Occipital lobe (tissue), 2 donors: ENCODE measurements around the gene OR4K5. TPM values are rescaled to one million over a fixed set of nuclear protein-coding genes. Genes with fewer than 3 reads are reported as not detected.
"Not testable (repeated sequence)": the region's sequence is repeated elsewhere in the genome, so short reads cannot be mapped to it uniquely, and the experiment has no call there.

Source experiments
- DNase-seq: peaks from one replicate; lab custom pipeline; 2025; lab: John Stamatoyannopoulos, UW
- total RNA-seq: library from RNA; depleted of rRNA; stranded (reverse); fragments of >200 nt; gene quantifications from one replicate; pipeline ENCODE4 v1.2.3, GENCODE V29; 2014

Gene OR4K5, protein sequence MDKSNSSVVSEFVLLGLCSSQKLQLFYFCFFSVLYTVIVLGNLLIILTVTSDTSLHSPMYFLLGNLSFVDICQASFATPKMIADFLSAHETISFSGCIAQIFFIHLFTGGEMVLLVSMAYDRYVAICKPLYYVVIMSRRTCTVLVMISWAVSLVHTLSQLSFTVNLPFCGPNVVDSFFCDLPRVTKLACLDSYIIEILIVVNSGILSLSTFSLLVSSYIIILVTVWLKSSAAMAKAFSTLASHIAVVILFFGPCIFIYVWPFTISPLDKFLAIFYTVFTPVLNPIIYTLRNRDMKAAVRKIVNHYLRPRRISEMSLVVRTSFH
- total RNA-seq = not detected

DNA sequence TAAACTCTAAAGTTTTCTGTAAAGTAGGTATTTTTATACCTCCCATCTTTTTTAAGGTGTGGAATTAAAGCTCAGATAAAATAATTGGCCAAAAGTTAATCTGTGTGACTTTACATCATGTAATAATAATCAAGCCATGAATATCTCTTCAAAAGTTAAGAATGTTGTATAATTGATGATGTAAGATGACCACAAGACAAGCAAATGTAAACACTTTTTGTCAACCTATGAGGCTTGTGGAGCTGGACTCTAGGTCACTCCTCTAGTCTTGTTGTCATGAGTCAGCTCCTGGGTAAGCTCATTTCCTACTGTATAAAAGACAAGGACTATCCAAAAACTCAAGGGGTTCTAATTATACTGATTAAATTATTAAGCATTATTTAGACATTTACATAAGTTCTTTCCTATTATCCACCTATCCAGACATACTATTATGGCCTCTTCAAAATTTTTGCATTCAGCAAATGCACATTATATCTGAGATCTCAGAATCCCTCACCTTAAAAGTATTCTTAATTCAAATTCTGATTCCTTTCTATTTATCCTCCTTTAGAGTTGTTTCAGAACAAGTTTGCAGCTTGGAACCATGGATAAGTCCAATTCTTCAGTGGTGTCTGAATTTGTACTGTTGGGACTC, at the start of gene OR4K5:
OR4K5 (plus strand) TSS at position 587 of the 637 bp plus-strand sequence; CDS start at position 587, 0 bp downstream.
- no peak for DNase-seq

DNA sequence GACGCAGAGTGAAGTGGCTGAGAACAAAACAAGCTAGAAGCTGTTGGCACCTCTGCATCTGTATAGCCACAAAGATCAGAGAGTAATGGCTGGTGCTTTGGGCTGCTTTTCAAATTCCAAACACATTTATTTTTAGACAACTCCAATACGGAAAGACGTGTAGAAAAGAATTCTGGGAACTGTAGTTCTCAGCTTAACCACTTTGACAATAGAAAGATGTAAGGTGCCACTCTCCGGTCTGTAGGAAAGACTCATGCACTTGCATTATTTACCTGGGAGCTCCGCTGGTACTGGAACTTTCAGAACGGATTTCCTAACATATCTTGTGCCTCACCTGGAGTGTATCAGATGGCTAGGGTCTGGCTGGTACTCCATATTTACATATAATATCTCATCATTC, 47.2 kb upstream of the OR4K5 start:
- no peak for DNase-seq

DNA sequence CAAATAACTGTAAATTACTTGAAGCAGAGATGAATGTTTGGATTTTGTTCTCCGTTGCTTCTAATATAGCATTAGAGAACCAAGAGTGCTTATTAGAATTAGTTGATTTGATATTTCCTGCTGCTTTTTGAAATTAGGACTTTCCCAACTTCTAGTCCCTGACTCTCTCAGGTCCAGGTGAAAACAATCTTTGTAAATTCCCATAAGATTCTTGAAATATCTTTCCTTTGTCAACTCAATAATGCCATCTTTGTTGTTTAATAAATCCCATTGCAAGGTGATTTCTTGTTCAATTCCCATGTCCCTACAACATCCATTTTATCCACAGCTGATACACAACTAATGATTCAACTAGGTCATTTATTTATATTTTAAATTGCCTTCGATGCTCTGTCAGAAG, 45.6 kb upstream of the OR4K5 start, which contains the start of gene OR4K2:
OR4K2 (plus strand) TSS at position 301 of the 400 bp plus-strand sequence. CDS start 1,126 bp downstream, outside the sequence.
- no peak for DNase-seq

- DNase-seq = no peak
Measured at GRCh38 chr14:19878029-19878642, 42.3 kb upstream of the OR4K5 start.

GRCh38 chr14:19895282-19895681, 25.1 kb upstream of the OR4K5 start:
- DNase-seq = no peak

DNA sequence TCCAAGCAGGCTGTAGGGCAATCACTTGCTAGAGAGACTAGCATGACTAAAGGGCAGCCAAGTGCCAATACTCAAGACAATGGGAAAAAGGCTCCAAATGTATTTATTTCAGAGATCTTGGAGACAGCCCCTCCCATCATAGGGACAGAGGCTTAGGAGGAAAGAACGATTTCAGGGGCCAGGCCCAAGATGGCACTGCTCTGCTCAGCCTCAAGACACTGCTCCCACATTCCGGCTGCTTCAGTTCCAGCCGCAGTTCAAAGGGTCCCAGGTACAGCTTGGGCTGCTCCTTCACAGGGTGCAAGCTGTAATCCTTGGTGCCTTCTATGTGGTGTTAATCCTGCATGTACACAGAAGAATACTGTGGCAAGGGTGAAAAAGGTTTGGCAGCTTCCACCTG, 19.4 kb upstream of the OR4K5 start:
- no peak for DNase-seq

GRCh38 chr14:19902409-19902808, 18.0 kb upstream of the OR4K5 start:
- DNase-seq = no peak

DNA sequence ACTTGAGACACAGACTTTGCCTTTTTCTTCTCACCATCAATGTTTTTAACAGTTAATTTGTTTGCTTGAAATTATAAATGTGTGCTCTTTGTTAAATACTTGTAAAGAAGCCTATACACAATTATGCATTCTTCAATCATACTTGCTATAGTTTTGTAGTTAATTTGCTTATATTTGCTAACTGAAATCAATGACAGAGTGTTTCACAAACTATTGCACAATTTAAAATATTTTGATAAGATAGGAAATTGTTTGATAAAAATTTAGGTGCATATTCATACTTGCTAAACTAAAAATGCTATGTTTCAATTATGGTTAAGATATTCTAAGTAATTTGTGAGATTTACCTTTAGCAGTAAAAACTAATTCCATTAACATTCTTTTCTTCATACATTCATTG, 13.7 kb upstream of the OR4K5 start:
- no peak for DNase-seq

GRCh38 chr14:19911114-19911513, 9.3 kb upstream of the OR4K5 start:
- no peak for DNase-seq

GRCh38 chr14:19917243-19917642, 3.2 kb upstream of the OR4K5 start:
- no peak for DNase-seq

DNA sequence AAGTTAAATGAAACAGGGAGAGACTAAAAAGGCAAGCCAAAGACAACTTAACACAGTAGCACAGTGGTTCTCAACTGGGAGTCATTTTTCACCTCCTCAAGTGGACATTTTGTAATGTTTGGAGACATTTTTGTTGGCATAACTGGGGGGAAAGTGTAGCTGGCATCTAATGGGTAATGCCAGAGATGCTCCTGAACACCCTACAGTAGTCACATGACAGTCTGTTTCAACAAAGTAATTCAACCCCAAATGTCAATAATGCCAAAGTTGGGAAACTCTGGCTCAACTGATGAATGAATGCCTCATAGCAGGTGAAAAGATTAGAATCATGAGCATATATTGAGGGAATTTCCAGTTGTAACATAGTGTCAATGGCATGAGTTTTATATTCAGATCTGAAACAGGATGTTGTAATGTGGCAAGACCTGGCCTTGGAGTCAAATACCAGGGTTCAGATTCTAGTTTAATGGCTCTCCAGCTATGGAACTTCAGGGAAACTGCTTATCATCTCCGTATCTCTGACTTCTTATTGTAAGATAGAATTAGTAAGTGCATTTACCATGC, 2.4 kb upstream of the OR4K5 start:
- DNase-seq = no peak

DNA sequence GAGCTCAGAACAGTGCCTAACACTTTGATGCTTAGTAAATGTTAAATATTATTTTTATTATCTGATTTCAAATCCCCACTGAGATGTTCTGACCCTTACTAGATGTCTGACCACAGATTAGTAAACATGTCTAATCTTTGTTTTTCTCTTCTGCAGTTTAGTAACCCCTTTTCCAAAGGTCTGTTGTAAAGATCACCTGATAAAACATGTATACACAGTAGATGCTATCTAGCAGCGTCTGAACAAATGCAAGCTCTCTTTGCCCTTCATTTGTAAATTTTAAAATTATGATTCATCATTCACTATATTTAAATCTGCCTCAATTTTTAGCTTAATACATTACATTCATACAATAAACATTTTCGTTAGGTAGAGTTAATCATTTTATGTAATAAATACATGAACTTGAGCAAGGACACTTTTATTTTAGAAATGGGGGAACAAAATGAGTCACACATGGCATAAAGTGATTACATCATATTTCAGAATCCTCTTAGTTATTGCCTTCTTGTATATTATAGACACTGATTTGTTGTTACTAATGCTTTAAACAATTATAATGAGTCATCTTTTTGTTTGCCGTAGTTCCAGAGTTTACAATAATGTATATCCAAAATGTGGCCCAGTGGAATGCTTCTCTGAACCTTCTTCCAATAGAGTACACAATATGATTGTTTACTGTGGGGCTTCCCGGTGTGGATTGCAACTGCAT, 1.7 kb upstream of the OR4K5 start:
- DNase-seq = no peak

GRCh38 chr14:19930617-19931016, 10.2 kb downstream of the OR4K5 start, which contains the start of gene OR4K1:
TSS of gene OR4K1 (plus strand) at chr14:19930917. CDS start at chr14:19935667, 4,750 bp downstream.
- DNase-seq = no peak

- no peak for DNase-seq
Measured at GRCh38 chr14:19941668-19942067, 21.3 kb downstream of the OR4K5 start.

DNA sequence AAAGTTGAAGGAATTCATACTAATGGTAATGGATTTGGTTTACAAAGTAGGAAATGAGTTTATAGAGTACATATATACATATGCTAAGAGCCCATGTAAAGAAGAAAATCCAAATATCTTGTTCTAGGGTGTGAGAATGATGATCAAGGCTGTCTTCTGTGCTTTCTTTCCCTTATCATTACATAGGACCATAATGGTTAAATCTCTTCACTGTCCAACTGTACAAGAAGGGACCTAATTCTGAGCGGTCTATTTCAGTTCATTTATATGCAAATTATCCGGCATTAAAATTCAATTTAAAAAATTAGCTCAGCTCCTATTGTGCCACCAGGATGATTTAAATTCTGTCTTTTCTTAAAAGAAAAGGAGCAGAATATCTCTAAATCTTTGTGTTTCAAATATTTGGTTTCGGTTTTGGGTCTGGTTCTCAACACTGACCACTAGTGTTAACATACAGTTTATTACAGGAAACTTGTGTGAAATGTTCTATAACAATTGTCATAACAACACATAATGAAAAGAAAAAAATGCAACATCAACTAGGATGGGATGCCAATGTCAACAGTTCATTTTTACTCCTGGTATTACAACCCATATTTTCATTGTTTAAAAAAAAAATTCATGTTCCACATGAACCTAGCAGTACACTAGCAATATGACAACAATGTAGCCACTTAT, 27.1 kb downstream of the OR4K5 start:
- no peak for DNase-seq

DNA sequence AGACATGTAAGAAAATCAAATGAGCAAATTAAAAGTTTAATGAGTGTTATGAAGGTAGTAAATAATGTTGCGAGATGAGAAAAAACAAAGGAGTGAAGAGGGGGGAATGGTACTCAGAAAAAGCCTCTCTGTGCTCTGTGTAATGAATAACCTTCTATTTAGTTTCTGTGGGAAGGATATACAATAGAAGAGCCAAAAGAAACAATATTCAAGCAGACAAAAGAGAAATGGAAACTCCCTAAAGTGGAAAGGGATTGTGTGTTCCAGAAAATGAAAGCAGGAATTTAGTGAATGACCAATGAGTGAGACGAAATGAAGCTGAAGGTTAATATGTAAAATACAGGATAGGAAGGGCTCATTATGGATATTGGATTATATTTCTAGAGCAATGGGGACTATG, 28.8 kb downstream of the OR4K5 start:
- no peak for DNase-seq

GRCh38 chr14:19969735-19970134, 49.3 kb downstream of the OR4K5 start:
- DNase-seq = not testable (repeated sequence)
